SK-N-SH (cell line): ENCODE measurements around the gene POU3F1. TPM values are rescaled to one million over a fixed set of nuclear protein-coding genes. Genes with fewer than 3 reads are reported as not detected.

Experiments
- CTCF ChIA-PET: fragments of 300-600, 350-600 bp; formaldehyde crosslinking; extraction: SDS; loops from one replicate; lab custom pipeline; 2021; lab: Yijun Ruan, JAX
- POLR2A ChIA-PET: fragments of 350-600 bp; sonication (Branson Sonifier 250); formaldehyde crosslinking; extraction: SDS; loops from one replicate; lab custom pipeline; 2020; ENCODE audit warnings: antibody characterized with exemption, inconsistent platforms; lab: Yijun Ruan, JAX
- DNase-seq: peaks from one replicate; pipeline ENCODE4 v3.0.0; 2012
- H2AFZ ChIP-seq: fragments of 200-600 bp; sonication (generic); 2 replicates; pipeline ENCODE4 v1.8.1; 2016; ENCODE audit warnings: antibody characterized with exemption, mild to moderate bottlenecking, low read depth
- H3F3A ChIP-seq: fragments of 200-600 bp; sonication (generic); replicated peaks from 2 replicates; pipeline ENCODE3; 2016; ENCODE audit warnings: antibody characterized with exemption, mild to moderate bottlenecking; ENCODE audit not compliant: insufficient read depth
- H3K27ac ChIP-seq, 2 experiments: fragments of 200-500 bp in 1 of 2; fragments of 200-600 bp in 1 of 2; sonication (Bioruptor generic) in 1 of 2; sonication (generic), shearing (Covaris generic) in 1 of 2; 2 replicates each; pipeline versions ENCODE4 v1.5.1 to v1.6.1; 2014 to 2016; ENCODE audit warnings: low read depth in 2 of 2, inconsistent platforms in 1 of 2, low read length in 1 of 2, mild to moderate bottlenecking in 1 of 2, mixed read lengths in 1 of 2
- H3K27me3 ChIP-seq: fragments of 200-600 bp; sonication (generic), shearing (Covaris generic); 2 replicates; pipeline ENCODE4 v1.6.1; 2016; ENCODE audit warnings: mixed run types; ENCODE audit not compliant: insufficient read depth
- H3K36me3 ChIP-seq, 2 experiments: fragments of 200-500 bp in 1 of 2; fragments of 200-600 bp in 1 of 2; sonication (Bioruptor generic) in 1 of 2; sonication (generic) in 1 of 2; replicated peaks in 1 of 2; 2 replicates each; pipeline versions ENCODE3 to v1.5.1; 2014 to 2016; ENCODE audit warnings: low read length in 1 of 2, mild to moderate bottlenecking in 1 of 2; ENCODE audit not compliant: insufficient read depth in 2 of 2, control insufficient read depth in 1 of 2
- H3K4me1 ChIP-seq, 2 experiments: fragments of 200-500 bp in 1 of 2; fragments of 200-600 bp in 1 of 2; sonication (Bioruptor generic) in 1 of 2; sonication (generic), shearing (Covaris generic) in 1 of 2; 2 replicates each; pipeline versions ENCODE4 v1.5.1 to v1.6.1; 2014 to 2016; ENCODE audit warnings: low read depth in 1 of 2, low read length in 1 of 2, mixed run types in 1 of 2; ENCODE audit not compliant: insufficient read depth in 2 of 2, control insufficient read depth in 1 of 2
- H3K4me2 ChIP-seq: fragments of 200-600 bp; sonication (generic), shearing (Covaris generic); 2 replicates; pipeline ENCODE4 v1.6.1; 2017; ENCODE audit warnings: mixed run types
- H3K4me3 ChIP-seq, 2 experiments: fragments of 200-500 bp in 1 of 2; fragments of 200-600 bp in 1 of 2; sonication (Bioruptor generic) in 1 of 2; sonication (generic), shearing (Covaris generic) in 1 of 2; 2 replicates each; pipeline versions ENCODE4 v1.5.1 to v1.8.1; 2014 to 2016; ENCODE audit warnings: low read depth in 2 of 2, inconsistent platforms in 1 of 2, low read length in 1 of 2, mild to moderate bottlenecking in 1 of 2, mixed read lengths in 1 of 2, moderate library complexity in 1 of 2
- H3K79me2 ChIP-seq: fragments of 200-600 bp; sonication (generic); 2 replicates; pipeline ENCODE4 v1.8.1; 2017; ENCODE audit warnings: mild to moderate bottlenecking; ENCODE audit not compliant: insufficient read depth
- H3K9ac ChIP-seq: fragments of 200-600 bp; sonication (generic); 2 replicates; pipeline ENCODE4 v1.6.1; 2017; ENCODE audit warnings: mixed run types
- H3K9me2 ChIP-seq: fragments of 200-600 bp; sonication (generic); 2 replicates; pipeline ENCODE4 v1.6.1; 2017; ENCODE audit warnings: mixed run types
- H3K9me3 ChIP-seq: fragments of 200-600 bp; sonication (generic); 2 replicates; pipeline ENCODE4 v1.6.1; 2017; ENCODE audit warnings: mixed run types, mild to moderate bottlenecking, moderate library complexity
- H4K20me1 ChIP-seq: fragments of 200-600 bp; sonication (generic); 2 replicates; pipeline ENCODE4 v1.6.1; 2017; ENCODE audit warnings: mild to moderate bottlenecking, mixed run types; ENCODE audit not compliant: insufficient read depth
- CHD2 ChIP-seq: fragments of 150-350 bp; IDR thresholded peaks from 2 replicates; pipeline ENCODE4 v1.6.1; 2018; ENCODE audit warnings: low read length; ENCODE audit not compliant: partially characterized antibody
- ELF1 ChIP-seq: IDR thresholded peaks from 2 replicates; pipeline ENCODE4 v1.4.0; 2012
- EZH2phosphoT487 ChIP-seq: fragments of 200-600 bp; sonication (generic); IDR thresholded peaks from 2 replicates; pipeline ENCODE4 v1.6.1; 2017; ENCODE audit warnings: low read depth, mixed run types, mild to moderate bottlenecking, antibody characterized with exemption, moderate library complexity, borderline replicate concordance
- FOSL2 ChIP-seq: IDR thresholded peaks from 2 replicates; pipeline ENCODE4 v1.4.0; 2012; ENCODE audit warnings: low read depth, mild to moderate bottlenecking, moderate library complexity, borderline replicate concordance
- FOXJ3 ChIP-seq: sonication (generic); formaldehyde crosslinking; IDR thresholded peaks from 2 replicates; pipeline ENCODE4 v1.5.1; 2020; ENCODE audit warnings: mild to moderate bottlenecking, missing genetic modification reagents
- FOXM1 ChIP-seq: IDR thresholded peaks from 2 replicates; pipeline ENCODE4 v1.4.0; 2012; ENCODE audit warnings: low read depth, mild to moderate bottlenecking
- GABPA ChIP-seq: IDR thresholded peaks from 2 replicates; pipeline ENCODE4 v1.4.0; 2012; ENCODE audit warnings: low read depth, mild to moderate bottlenecking
- GATA2 ChIP-seq: sonication (generic); formaldehyde crosslinking; IDR thresholded peaks from 2 replicates; pipeline ENCODE4 v1.5.0; 2020; ENCODE audit warnings: mild to moderate bottlenecking, missing genetic modification reagents
- JUND ChIP-seq: IDR thresholded peaks from 2 replicates; pipeline ENCODE4 v1.4.0; 2012
- MEF2A ChIP-seq: IDR thresholded peaks from 2 replicates; pipeline ENCODE4 v1.4.0; 2012; ENCODE audit warnings: low read depth, borderline replicate concordance
- POLR2AphosphoS5 ChIP-seq: IDR thresholded peaks from 2 replicates; pipeline ENCODE4 v1.6.1; 2012; ENCODE audit warnings: low read depth, low read length
- RAD21 ChIP-seq: IDR thresholded peaks from 2 replicates; pipeline ENCODE4 v1.6.1; 2012; ENCODE audit warnings: mild to moderate bottlenecking, low read length
- RFX5 ChIP-seq: IDR thresholded peaks from 2 replicates; pipeline ENCODE4 v1.6.1; 2012; ENCODE audit warnings: mild to moderate bottlenecking, improper control_type of control experiment, low read length
- SMC3 ChIP-seq: IDR thresholded peaks from 2 replicates; pipeline ENCODE4 v1.6.1; 2012; ENCODE audit warnings: low read depth, low read length, improper control_type of control experiment
- YY1 ChIP-seq: IDR thresholded peaks from 2 replicates; pipeline ENCODE4 v1.4.0; 2012; ENCODE audit warnings: low read depth, mild to moderate bottlenecking
- WGBS: methylation state at CpG from one replicate; pipeline ENCODE4 v1.1.6; 2017; ENCODE audit warnings: low lambda C conversion rate; 5-methylcytosine and 5-hydroxymethylcytosine counted together
- polyA plus RNA-seq, 3 experiments: library from polyadenylated mRNA; depleted of rRNA; stranded (reverse); fragments of >200 nt; gene quantifications; 2 replicates each; pipeline ENCODE4 v1.2.3, GENCODE V29; 2012
- TF ChIP-seq, protein P1 (sequence below): fragments of 150-350 bp; IDR thresholded peaks from 2 replicates; pipeline ENCODE4 v1.6.1; 2017; ENCODE audit warnings: antibody characterized with exemption, low read length, low read depth, borderline replicate concordance
- TF ChIP-seq, protein P2 (sequence below): fragments of 200-600 bp; sonication (generic); IDR thresholded peaks from 2 replicates; pipeline ENCODE4 v1.6.1; 2017; ENCODE audit warnings: antibody characterized with exemption, mild to moderate bottlenecking, moderate library complexity
- TF ChIP-seq, protein P3 (sequence below): IDR thresholded peaks from 2 replicates; pipeline ENCODE4 v1.4.0; 2012; ENCODE audit warnings: low read depth

The POU3F1 gene
- polyA plus RNA-seq, 1 of the 3 experiments (the other 2 are of a cell fraction): not detected

DNA sequence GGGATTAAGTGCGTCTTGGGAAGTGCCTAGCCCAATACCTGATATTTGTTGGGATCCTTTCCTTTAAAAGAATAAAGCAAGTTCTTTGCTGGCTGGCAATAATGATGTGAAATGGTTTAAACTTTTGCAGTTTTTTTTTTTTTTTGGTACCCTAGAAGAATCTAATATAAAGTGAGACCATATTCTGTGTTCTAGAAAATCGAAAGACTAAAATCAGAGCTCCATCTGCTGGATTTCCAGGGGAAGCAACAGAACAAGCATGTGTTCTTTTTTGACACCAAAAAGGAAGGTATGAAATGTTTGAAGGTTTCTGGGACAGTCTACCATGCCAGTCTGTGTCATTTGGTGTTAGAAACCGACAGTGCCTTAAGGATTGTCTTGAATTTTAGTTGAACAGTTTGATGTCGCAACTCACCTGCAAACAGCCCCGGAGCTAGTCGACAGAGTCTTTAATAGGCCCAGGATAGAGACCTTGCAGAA lies 27.7 kb downstream of the POU3F1 start:
- H3K4me2 ChIP-seq: no peak overlapping the region
- H3K79me2 ChIP-seq: peaks cover 59% of the 10 kb centered on the region
- H4K20me1 ChIP-seq: no peaks in the 10 kb centered on the region
- CTCF ChIA-PET: interaction anchor here (0.7 to 6.0 kb wide), 18 partner anchors 8 to 817 kb away, joined by 3 to 32 read pairs (median 4); partner anchors contain the start of genes POU3F1 and SF3A3
- peaks cover 75 to 77% of the 10 kb centered on the region in 2 experiments for H3K36me3 ChIP-seq
- no peaks in the 10 kb centered on the region for H3K9me2 ChIP-seq
- H3K27ac ChIP-seq: no peak overlapping the region
- H3K4me1 ChIP-seq: peaks cover 3 to 21% of the 10 kb centered on the region in 2 experiments; a peak in 2 of 4 replicates
- TF ChIP-seq GATA2 (CRISPR knock-in tag) (no peak), FOXM1 (no peak), FOXJ3 (CRISPR knock-in tag) (no peak), JUND (no peak), SMC3 (peak; percentile 45), EZH2phosphoT487 (no peak), RAD21 (peak; percentile 69)
- TF ChIP-seq, protein P1, sequence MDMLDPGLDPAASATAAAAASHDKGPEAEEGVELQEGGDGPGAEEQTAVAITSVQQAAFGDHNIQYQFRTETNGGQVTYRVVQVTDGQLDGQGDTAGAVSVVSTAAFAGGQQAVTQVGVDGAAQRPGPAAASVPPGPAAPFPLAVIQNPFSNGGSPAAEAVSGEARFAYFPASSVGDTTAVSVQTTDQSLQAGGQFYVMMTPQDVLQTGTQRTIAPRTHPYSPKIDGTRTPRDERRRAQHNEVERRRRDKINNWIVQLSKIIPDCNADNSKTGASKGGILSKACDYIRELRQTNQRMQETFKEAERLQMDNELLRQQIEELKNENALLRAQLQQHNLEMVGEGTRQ: no peak
- TF ChIP-seq, protein P2, sequence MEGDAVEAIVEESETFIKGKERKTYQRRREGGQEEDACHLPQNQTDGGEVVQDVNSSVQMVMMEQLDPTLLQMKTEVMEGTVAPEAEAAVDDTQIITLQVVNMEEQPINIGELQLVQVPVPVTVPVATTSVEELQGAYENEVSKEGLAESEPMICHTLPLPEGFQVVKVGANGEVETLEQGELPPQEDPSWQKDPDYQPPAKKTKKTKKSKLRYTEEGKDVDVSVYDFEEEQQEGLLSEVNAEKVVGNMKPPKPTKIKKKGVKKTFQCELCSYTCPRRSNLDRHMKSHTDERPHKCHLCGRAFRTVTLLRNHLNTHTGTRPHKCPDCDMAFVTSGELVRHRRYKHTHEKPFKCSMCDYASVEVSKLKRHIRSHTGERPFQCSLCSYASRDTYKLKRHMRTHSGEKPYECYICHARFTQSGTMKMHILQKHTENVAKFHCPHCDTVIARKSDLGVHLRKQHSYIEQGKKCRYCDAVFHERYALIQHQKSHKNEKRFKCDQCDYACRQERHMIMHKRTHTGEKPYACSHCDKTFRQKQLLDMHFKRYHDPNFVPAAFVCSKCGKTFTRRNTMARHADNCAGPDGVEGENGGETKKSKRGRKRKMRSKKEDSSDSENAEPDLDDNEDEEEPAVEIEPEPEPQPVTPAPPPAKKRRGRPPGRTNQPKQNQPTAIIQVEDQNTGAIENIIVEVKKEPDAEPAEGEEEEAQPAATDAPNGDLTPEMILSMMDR: peak; percentile 77
- H3K4me3 ChIP-seq: no peak overlapping the region
- H3K9ac ChIP-seq: no peak overlapping the region
- H3K9me3 ChIP-seq: no peaks in the 10 kb centered on the region
- H2AFZ ChIP-seq: no peak overlapping the region
- H3F3A ChIP-seq: peaks cover 11% of the 10 kb centered on the region
- WGBS: 86% methylated on average over 6 of the region's 6 CpGs
- H3K27me3 ChIP-seq: no peaks in the 10 kb centered on the region
- no peak for DNase-seq
- POLR2A ChIA-PET: interaction anchor here (0.5 to 0.6 kb wide), 2 partner anchors 213 to 473 kb away, joined by 3 read pairs; no protein-coding TSS in a partner anchor

DNA sequence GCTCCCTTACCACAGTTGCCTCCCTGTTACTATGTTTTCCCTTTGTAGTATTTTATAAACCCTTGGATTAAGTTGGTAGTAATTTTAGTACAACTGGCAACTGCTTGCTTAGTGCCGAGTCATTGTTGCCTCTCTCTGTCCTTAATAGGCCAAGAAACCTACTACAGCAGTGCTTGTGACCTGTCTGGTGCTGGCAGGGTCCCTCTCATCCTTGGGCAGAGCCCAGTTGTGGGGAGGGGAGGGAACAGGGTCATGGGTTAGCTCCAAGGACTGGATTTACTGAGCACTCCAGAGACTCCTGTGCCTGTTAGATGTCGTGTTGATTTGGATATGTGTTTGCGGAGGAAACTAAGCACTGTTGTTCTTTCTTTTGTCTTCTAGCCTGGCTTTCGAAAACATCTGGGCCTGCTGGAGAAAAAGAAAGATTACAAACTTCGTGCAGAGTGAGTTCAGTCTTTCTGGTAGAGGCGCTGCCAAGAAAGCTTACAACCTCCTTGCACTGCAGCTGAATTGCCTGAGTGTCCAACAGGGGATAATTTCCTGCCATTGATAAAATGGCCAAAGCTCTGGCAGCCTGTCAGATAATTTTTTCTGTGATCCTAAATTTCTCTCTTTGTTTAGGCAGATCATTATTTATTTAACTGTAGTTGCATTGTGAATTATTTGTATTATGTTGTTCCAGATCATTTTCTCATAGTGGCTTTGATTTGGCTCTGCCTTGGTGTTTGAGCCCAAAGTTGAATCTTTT lies 30.4 kb downstream of the POU3F1 start:
- peaks cover 50 to 55% of the 10 kb centered on the region in 2 experiments for H3K36me3 ChIP-seq
- peak overlapping the region in 1 of 2 experiments; percentile 7; a peak in 1 of 4 replicates for H3K27ac ChIP-seq
- no peaks in the 10 kb centered on the region for H3K27me3 ChIP-seq
- no peak overlapping the region for H3K9ac ChIP-seq
- POLR2A ChIA-PET: no interaction called here
- no peaks in the 10 kb centered on the region for H3K9me3 ChIP-seq
- 91% methylated on average over 6 of the region's 6 CpGs for WGBS
- no peak for DNase-seq
- no peak overlapping the region for H3K4me2 ChIP-seq
- H2AFZ ChIP-seq: no peak overlapping the region
- H4K20me1 ChIP-seq: no peaks in the 10 kb centered on the region
- H3K79me2 ChIP-seq: peaks cover 71% of the 10 kb centered on the region
- no peak overlapping the region for H3K4me3 ChIP-seq
- peaks cover 3 to 22% of the 10 kb centered on the region in 2 experiments; a peak in 2 of 4 replicates for H3K4me1 ChIP-seq
- H3K9me2 ChIP-seq: no peaks in the 10 kb centered on the region
- CTCF ChIA-PET: interaction anchor here (1.3 to 5.5 kb wide), 3 partner anchors 11 to 819 kb away, joined by 3 to 52 read pairs (median 5); no protein-coding TSS in a partner anchor
- peaks cover 7% of the 10 kb centered on the region for H3F3A ChIP-seq
- no peak for TF ChIP-seq YY1
- no peak for TF ChIP-seq CHD2
- no peak for TF ChIP-seq RAD21
- no peak for TF ChIP-seq EZH2phosphoT487
- TF ChIP-seq, protein P1: no peak
- no peak for TF ChIP-seq RFX5
- TF ChIP-seq JUND: no peak
- TF ChIP-seq FOXJ3 (CRISPR knock-in tag): no peak
- no peak for TF ChIP-seq ELF1
- no peak for TF ChIP-seq POLR2AphosphoS5
- no peak for TF ChIP-seq GABPA
- no peak for TF ChIP-seq MEF2A
- TF ChIP-seq, protein P3, sequence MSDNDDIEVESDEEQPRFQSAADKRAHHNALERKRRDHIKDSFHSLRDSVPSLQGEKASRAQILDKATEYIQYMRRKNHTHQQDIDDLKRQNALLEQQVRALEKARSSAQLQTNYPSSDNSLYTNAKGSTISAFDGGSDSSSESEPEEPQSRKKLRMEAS: no peak
- no peak for TF ChIP-seq FOXM1
- TF ChIP-seq FOSL2: no peak
